HL-60 (cell line): ENCODE results near the gene CNGB1.
"Not testable (repeated sequence)": the region's sequence is repeated elsewhere in the genome, so short reads cannot be mapped to it uniquely, and the experiment has no call there.

Experiments
- DNase-seq, 2 experiments: peaks; one replicate each; pipeline ENCODE4 v3.0.0-alpha.2; 2010 to 2020; ENCODE audit warnings: low read depth in 1 of 2, low spot score in 1 of 2
- H3K27ac ChIP-seq: fragments of 250-450 bp; sonication (Bioruptor Pico); replicated peaks from 2 replicates; pipeline ENCODE4 v1.5.1; 2020; ENCODE audit warnings: mild to moderate bottlenecking, moderate library complexity
- H3K27me3 ChIP-seq: fragments of 250-450 bp; sonication (Bioruptor Pico); 2 replicates; pipeline ENCODE4 v1.5.1; 2021; ENCODE audit warnings: mild to moderate bottlenecking, moderate library complexity; ENCODE audit not compliant: insufficient read depth, poor library complexity, severe bottlenecking
- H3K4me3 ChIP-seq: replicated peaks from 2 replicates; pipeline ENCODE4 v1.5.1; 2011; ENCODE audit warnings: mild to moderate bottlenecking, control low read depth, low read length; ENCODE audit not compliant: insufficient read depth
- CTCF ChIP-seq: IDR thresholded peaks from one replicate; pipeline ENCODE4 v1.5.1; 2011; ENCODE audit warnings: low read length, control low read depth, inconsistent platforms; ENCODE audit not compliant: insufficient read depth
- GABPA ChIP-seq: IDR thresholded peaks from 2 replicates; pipeline ENCODE4 v1.6.1; 2012; ENCODE audit warnings: low read depth
- POLR2AphosphoS5 ChIP-seq: IDR thresholded peaks from 2 replicates; pipeline ENCODE4 v1.6.1; 2012; ENCODE audit warnings: low read depth
- REST ChIP-seq: IDR thresholded peaks from 2 replicates; pipeline ENCODE4 v1.6.1; 2012; ENCODE audit warnings: low read depth; ENCODE audit not compliant: insufficient replicate concordance
- SPI1 ChIP-seq: IDR thresholded peaks from 2 replicates; pipeline ENCODE4 v1.6.1; 2012; ENCODE audit warnings: low read depth, mild to moderate bottlenecking, borderline replicate concordance

Gene CNGB1

GRCh38 chr16:57947261-57947660 lies 23.7 kb downstream of the CNGB1 start:
- TF ChIP-seq CTCF (no peak), SPI1 (no peak)
- no peak for DNase-seq
- H3K27ac ChIP-seq, result no peak overlapping the region
- H3K4me3 ChIP-seq, result no peak overlapping the region
- H3K27me3 ChIP-seq, result no peaks in the 10 kb centered on the region

GRCh38 chr16:57946181-57946801 lies 24.6 kb downstream of the CNGB1 start:
- no peak overlapping the region for H3K27ac ChIP-seq
- H3K27me3 ChIP-seq, result no peaks in the 10 kb centered on the region
- H3K4me3 ChIP-seq, result no peak overlapping the region
- TF ChIP-seq REST, result no peak
- no peak for TF ChIP-seq SPI1
- TF ChIP-seq CTCF, result no peak
- no peak for TF ChIP-seq POLR2AphosphoS5
- TF ChIP-seq GABPA, result no peak
- DNase-seq, result no peak

- Histone ChIP-seq H3K27me3 (no peaks in the 10 kb centered on the region), H3K4me3 (no peak overlapping the region), H3K27ac (no peak overlapping the region)
- no peak for TF ChIP-seq GABPA
- TF ChIP-seq CTCF, result no peak
- TF ChIP-seq SPI1, result no peak
- no peak for TF ChIP-seq POLR2AphosphoS5
- TF ChIP-seq REST, result no peak
- peak in 1 of 2 experiments; percentile 15 for DNase-seq
Observed at GRCh38 chr16:57945740-57946138, 25.2 kb downstream of the CNGB1 start.

GRCh38 chr16:57944970-57945739 lies 25.8 kb downstream of the CNGB1 start:
- no peaks in the 10 kb centered on the region for H3K27me3 ChIP-seq
- no peak overlapping the region for H3K27ac ChIP-seq
- DNase-seq, result no peak
- TF ChIP-seq REST (no peak), SPI1 (no peak), CTCF (no peak), GABPA (no peak), POLR2AphosphoS5 (no peak)
- H3K4me3 ChIP-seq, result no peak overlapping the region

- not testable (repeated sequence) for H3K27ac ChIP-seq, DNase-seq, H3K27me3 ChIP-seq, H3K4me3 ChIP-seq
Observed at GRCh38 chr16:57943381-57943780, 27.5 kb downstream of the CNGB1 start.
